ENCODE measurements around the gene UHRF1. TPM values are rescaled to one million over a fixed set of nuclear protein-coding genes. Genes with fewer than 3 reads are reported as not detected.

UHRF1 gene
- total and polyA plus RNA-seq, 2 of the 13 experiments (the other 11 are each of a cell fraction or from before 2014, with no cell fraction given) = 6.8 to 78.4 TPM

- TF ChIP-seq NFIC (IDR thresholded peaks at IDR 0.05; ENCODE audit: low read length) = no peak
- no peak for TF ChIP-seq ATF7 (IDR thresholded peaks at IDR 0.05)
- TF ChIP-seq ATF7 (CRISPR knock-in tag; IDR thresholded peaks at IDR 0.05) = no peak
- TF ChIP-seq ZNF556 (CRISPR knock-in tag; IDR thresholded peaks at IDR 0.05; ENCODE audit: borderline replicate concordance) = no peak
- 0 out of 2 replicates have a peak, but pooled peaks have one; percentile 49 for TF ChIP-seq ZNF678 (CRISPR knock-in tag; IDR thresholded peaks at IDR 0.05)
- TF ChIP-seq ZNF704 (CRISPR knock-in tag; IDR thresholded peaks at IDR 0.05; ENCODE audit: borderline replicate concordance) = peak; percentile 46; the same call in 1 of the 2 replicates
- TF ChIP-seq KAT2B (IDR thresholded peaks at IDR 0.05; ENCODE audit: borderline replicate concordance, low read depth, low read length) = no peak
- TF ChIP-seq ZNF792 (CRISPR knock-in tag; IDR thresholded peaks at IDR 0.05) = peak; percentile 54; the same call in 1 of the 2 replicates
- TF ChIP-seq SRY (CRISPR knock-in tag; IDR thresholded peaks at IDR 0.05) = no peak
- peak; percentile 50 for TF ChIP-seq POLR2AphosphoS5 (IDR thresholded peaks at IDR 0.05; ENCODE audit: low read depth, low read length)
- TF ChIP-seq ZNF547 (CRISPR knock-in tag; IDR thresholded peaks at IDR 0.05) = peak; percentile 59; the same call in 1 of the 2 replicates
- TF ChIP-seq KMT2A (CRISPR knock-in tag; IDR thresholded peaks at IDR 0.05) = no peak; the same call in 1 of the 2 replicates
- TF ChIP-seq ZNF407 (CRISPR knock-in tag; IDR thresholded peaks at IDR 0.05; ENCODE audit: not compliant biosample characterization) = no peak
- TF ChIP-seq TBX3 (IDR thresholded peaks at IDR 0.05; ENCODE audit: borderline replicate concordance) = no peak
- TF ChIP-seq ZNF230 (CRISPR knock-in tag; IDR thresholded peaks at IDR 0.05) = no peak
- TF ChIP-seq HMG20B (CRISPR knock-in tag; conservative IDR thresholded peaks at IDR 0.05) = no peak
- no peak for TF ChIP-seq SMARCE1 (IDR thresholded peaks at IDR 0.05; ENCODE audit: borderline replicate concordance)
- TF ChIP-seq ZBTB38 (CRISPR knock-in tag; IDR thresholded peaks at IDR 0.05) = no peak; the same call in 1 of the 2 replicates
- no peak for TF ChIP-seq HNRNPH1 (optimal IDR thresholded peaks at IDR 0.05; ENCODE audit: low read depth, low read length)
- TF ChIP-seq JUN (CRISPR knock-in tag; IDR thresholded peaks at IDR 0.05) = no peak
- TF ChIP-seq HOXA3 (CRISPR knock-in tag; IDR thresholded peaks at IDR 0.05) = no peak
- TF ChIP-seq GATAD1 (CRISPR knock-in tag; IDR thresholded peaks at IDR 0.05) = no peak
These were observed at the start of gene UHRF1 (continued) for GRCh38 chr19:4909156-4909896.
